CD4-positive, alpha-beta T cell (primary cell): Measurements from ENCODE around the gene GNAO1. TPM values are rescaled to one million over a fixed set of nuclear protein-coding genes. Genes with fewer than 3 reads are reported as not detected.

Experiments used
- ATAC-seq: fragments of 200-7000 bp; cut with Tn5 transposase; one replicate; pipeline ENCODE4 v1.10.0; 2022; ENCODE audit warnings: mild to moderate bottlenecking; ENCODE audit not compliant: poor library complexity
- CTCF ChIA-PET: fragments of 350-600 bp; sonication (Branson Sonifier 250); formaldehyde crosslinking; loops from one replicate; lab custom pipeline; 2021; ENCODE audit warnings: antibody characterized with exemption, inconsistent platforms; lab: Charles Lee
- POLR2A ChIA-PET: fragments of 350-600 bp; sonication (Branson Sonifier 250); formaldehyde crosslinking; loops from one replicate; lab custom pipeline; 2021; ENCODE audit warnings: antibody characterized with exemption, inconsistent platforms; lab: Charles Lee
- DNase-seq, 14 experiments: peaks; one replicate each; pipeline ENCODE4 v3.0.0-alpha.2; 2013 to 2020; ENCODE audit warnings: mixed read lengths in 2 of 14
- H3K27ac ChIP-seq, 2 donors: one replicate each; pipeline versions ENCODE4 v1.5.1 to v1.7.0; 2013; ENCODE audit warnings: low read length in 2 of 2, low read depth in 1 of 2, mild to moderate bottlenecking in 1 of 2
- H3K27me3 ChIP-seq, 2 experiments: 1 replicate in 1 of 2; 2 replicates in 1 of 2; pipeline versions ENCODE4 v1.6.1 to v1.7.0; 2013; ENCODE audit warnings: low read length in 2 of 2, control low read depth in 1 of 2, mild to moderate bottlenecking in 1 of 2, moderate library complexity in 1 of 2; ENCODE audit not compliant: insufficient read depth in 2 of 2, control insufficient read depth in 1 of 2
- H3K36me3 ChIP-seq: one replicate; pipeline ENCODE4 v1.6.1; 2013; ENCODE audit warnings: low read length, control low read depth; ENCODE audit not compliant: insufficient read depth
- H3K4me1 ChIP-seq: one replicate; pipeline ENCODE4 v1.6.1; 2013; ENCODE audit warnings: low read length, control low read depth; ENCODE audit not compliant: insufficient read depth
- H3K4me3 ChIP-seq: one replicate; pipeline ENCODE4 v1.5.1; 2013; ENCODE audit warnings: mild to moderate bottlenecking, low read length, moderate library complexity
- H3K9me3 ChIP-seq, 2 experiments: 1 replicate in 1 of 2; 2 replicates in 1 of 2; pipeline versions ENCODE4 v1.6.1 to v1.7.0; 2013; ENCODE audit warnings: low read length in 2 of 2, mild to moderate bottlenecking in 2 of 2, control low read depth in 1 of 2, moderate library complexity in 1 of 2; ENCODE audit not compliant: control insufficient read depth in 1 of 2, insufficient read depth in 1 of 2
- H3K27ac Mint-ChIP-seq: one replicate; pipeline ENCODE4 v1.8.0; 2020; ENCODE audit warnings: mixed read lengths
- H3K27me3 Mint-ChIP-seq: one replicate; pipeline ENCODE4 v1.8.0; 2021; ENCODE audit warnings: mixed read lengths
- H3K36me3 Mint-ChIP-seq: one replicate; pipeline ENCODE4 v1.8.0; 2021; ENCODE audit warnings: low read depth, mixed read lengths
- H3K4me1 Mint-ChIP-seq: one replicate; pipeline ENCODE4 v1.8.0; 2021; ENCODE audit warnings: low read depth, mixed read lengths
- H3K4me3 Mint-ChIP-seq: one replicate; pipeline ENCODE4 v1.8.0; 2020; ENCODE audit warnings: mild to moderate bottlenecking, mixed read lengths
- H3K9me3 Mint-ChIP-seq: one replicate; pipeline ENCODE4 v1.8.0; 2020; ENCODE audit warnings: mixed read lengths
- intact Hi-C, 2 experiments: fragments of 100-400 bp; cut with DNase I in 1 of 2; cut with micrococcal nuclease in 1 of 2; formaldehyde crosslinking; loops; one replicate each; pipeline versions ENCODE4 v1.15.1 to v1.9.0; 2023 to 2025; cut with DNase I, micrococcal nuclease
- total RNA-seq, 174 experiments: library from RNA in 2 of 174; stranded (reverse) in 2 of 174; gene quantifications; one replicate each; pipeline ENCODE4 v1.2.3 and lab custom pipeline; 2021 to 2026
- TF ChIP-seq, protein P1 (sequence below): fragments of 200-600 bp; IDR thresholded peaks from one replicate; pipeline ENCODE4 v1.8.0; 2022; ENCODE audit warnings: antibody characterized with exemption, mild to moderate bottlenecking

GNAO1 gene
- total RNA-seq, 2 experiments from 2014 or later: 7.3 to 7.9 TPM

GRCh38 chr16:56312028-56312300 is 120.7 kb downstream of the GNAO1 start:
- TF ChIP-seq, protein P1, sequence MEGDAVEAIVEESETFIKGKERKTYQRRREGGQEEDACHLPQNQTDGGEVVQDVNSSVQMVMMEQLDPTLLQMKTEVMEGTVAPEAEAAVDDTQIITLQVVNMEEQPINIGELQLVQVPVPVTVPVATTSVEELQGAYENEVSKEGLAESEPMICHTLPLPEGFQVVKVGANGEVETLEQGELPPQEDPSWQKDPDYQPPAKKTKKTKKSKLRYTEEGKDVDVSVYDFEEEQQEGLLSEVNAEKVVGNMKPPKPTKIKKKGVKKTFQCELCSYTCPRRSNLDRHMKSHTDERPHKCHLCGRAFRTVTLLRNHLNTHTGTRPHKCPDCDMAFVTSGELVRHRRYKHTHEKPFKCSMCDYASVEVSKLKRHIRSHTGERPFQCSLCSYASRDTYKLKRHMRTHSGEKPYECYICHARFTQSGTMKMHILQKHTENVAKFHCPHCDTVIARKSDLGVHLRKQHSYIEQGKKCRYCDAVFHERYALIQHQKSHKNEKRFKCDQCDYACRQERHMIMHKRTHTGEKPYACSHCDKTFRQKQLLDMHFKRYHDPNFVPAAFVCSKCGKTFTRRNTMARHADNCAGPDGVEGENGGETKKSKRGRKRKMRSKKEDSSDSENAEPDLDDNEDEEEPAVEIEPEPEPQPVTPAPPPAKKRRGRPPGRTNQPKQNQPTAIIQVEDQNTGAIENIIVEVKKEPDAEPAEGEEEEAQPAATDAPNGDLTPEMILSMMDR: no peak
- ATAC-seq (no peak), DNase-seq (no peak)
- intact Hi-C loops: loop anchor here in 1 of 2 experiments (10.0 kb wide), 1 partner anchor 393 kb away; no protein-coding TSS in a partner anchor
- POLR2A ChIA-PET: no interaction called here
- H3K4me3 Mint-ChIP-seq: no peak overlapping the region
- no peaks in the 10 kb centered on the region for H3K27me3 Mint-ChIP-seq
- Histone ChIP-seq H3K27me3 (no peaks in the 10 kb centered on the region), H3K36me3 (no peaks in the 10 kb centered on the region), H3K4me1 (no peaks in the 10 kb centered on the region), H3K27ac (no peak overlapping the region), H3K9me3 (no peaks in the 10 kb centered on the region), H3K4me3 (no peak overlapping the region)
- H3K4me1 Mint-ChIP-seq: no peaks in the 10 kb centered on the region
- no peak overlapping the region for H3K27ac Mint-ChIP-seq
- no peaks in the 10 kb centered on the region for H3K36me3 Mint-ChIP-seq
- no peaks in the 10 kb centered on the region for H3K9me3 Mint-ChIP-seq
- CTCF ChIA-PET: no interaction called here

- intact Hi-C loops: loop anchor here in 1 of 2 experiments (10.0 kb wide), 1 partner anchor 392 kb away; no protein-coding TSS in a partner anchor
- Mint-ChIP-seq H3K9me3 (no peaks in the 10 kb centered on the region), H3K4me3 (no peak overlapping the region), H3K36me3 (no peaks in the 10 kb centered on the region), H3K27ac (no peak overlapping the region), H3K4me1 (no peaks in the 10 kb centered on the region), H3K27me3 (no peaks in the 10 kb centered on the region)
- no peaks in the 10 kb centered on the region for H3K36me3 ChIP-seq
- DNase-seq: no peak
- H3K27me3 ChIP-seq: no peaks in the 10 kb centered on the region
- no peak overlapping the region for H3K4me3 ChIP-seq
- no peaks in the 10 kb centered on the region for H3K9me3 ChIP-seq
- no peaks in the 10 kb centered on the region for H3K4me1 ChIP-seq
- H3K27ac ChIP-seq: no peak overlapping the region
- TF ChIP-seq, protein P1: no peak
- ChIA-PET CTCF (no interaction called here), POLR2A (no interaction called here)
- ATAC-seq: no peak
These were observed 121.3 kb downstream of the GNAO1 start for GRCh38 chr16:56312556-56312955.

DNA sequence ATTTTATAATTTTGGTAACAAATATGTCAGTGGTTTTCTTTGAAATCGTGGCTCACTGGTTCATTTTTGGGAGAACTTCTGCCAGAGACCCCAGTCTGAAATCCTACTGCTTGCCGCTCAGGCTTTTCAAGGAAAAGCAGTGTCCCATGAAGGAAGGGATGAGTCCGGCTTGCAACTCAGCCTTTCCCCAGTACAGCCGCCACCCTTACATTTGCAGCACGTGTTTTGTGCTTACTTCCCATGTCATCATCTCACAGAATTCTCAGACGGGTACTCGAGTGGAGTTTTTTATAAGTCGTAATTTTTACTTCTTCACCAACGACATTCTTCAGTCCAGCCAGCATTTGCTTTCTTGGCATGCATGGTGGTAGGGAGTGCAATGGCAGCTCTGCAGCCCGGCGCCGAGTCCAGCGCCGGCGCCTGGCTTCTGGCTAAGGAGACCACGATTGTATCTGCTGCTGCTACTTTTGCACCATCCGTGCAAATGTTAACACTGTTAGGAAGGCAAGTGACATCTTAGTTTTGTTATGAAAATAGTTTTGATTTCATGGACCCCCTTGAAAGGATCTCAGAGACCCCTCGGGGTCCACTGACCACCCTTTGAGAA is 123.1 kb downstream of the GNAO1 start:
- Mint-ChIP-seq H3K27me3 (no peaks in the 10 kb centered on the region), H3K4me3 (no peak overlapping the region), H3K36me3 (no peaks in the 10 kb centered on the region), H3K27ac (no peak overlapping the region), H3K9me3 (no peaks in the 10 kb centered on the region), H3K4me1 (no peaks in the 10 kb centered on the region)
- ATAC-seq (no peak), DNase-seq (no peak)
- ChIA-PET CTCF (no interaction called here), POLR2A (no interaction called here)
- peaks cover 9% of the 10 kb centered on the region for H3K4me1 ChIP-seq
- no peaks in the 10 kb centered on the region for H3K36me3 ChIP-seq
- no peaks in the 10 kb centered on the region for H3K9me3 ChIP-seq
- no peak overlapping the region for H3K4me3 ChIP-seq
- H3K27me3 ChIP-seq: no peaks in the 10 kb centered on the region
- intact Hi-C loops: loop anchor here in 1 of 2 experiments (10.0 kb wide), 1 partner anchor 390 kb away; no protein-coding TSS in a partner anchor
- H3K27ac ChIP-seq: no peak overlapping the region
- TF ChIP-seq, protein P1: no peak
